Thymus (tissue), 11 donors: Measurements from ENCODE around the gene LRRC17. TPM values are rescaled to one million over a fixed set of nuclear protein-coding genes. Genes with fewer than 3 reads are reported as not detected.

Source experiments
- DNase-seq, 9 donors: peaks; one replicate each; pipeline ENCODE4 v3.0.0-alpha.2; 2013; ENCODE audit warnings: low spot score in 9 of 9, low read depth in 6 of 9, missing footprints in 1 of 9
- H3K27ac ChIP-seq, 2 donors: one replicate each; pipeline ENCODE4 v1.5.1; 2013; ENCODE audit warnings: control low read depth in 1 of 2, low read depth in 1 of 2, low read length in 1 of 2, mild to moderate bottlenecking in 1 of 2, moderate library complexity in 1 of 2
- H3K27me3 ChIP-seq, 2 donors: one replicate each; pipeline ENCODE4 v1.5.1; 2013; ENCODE audit warnings: low read length in 1 of 2; ENCODE audit not compliant: control insufficient read depth in 2 of 2, insufficient read depth in 1 of 2
- H3K36me3 ChIP-seq, 2 donors: one replicate each; pipeline ENCODE4 v1.5.1; 2013; ENCODE audit warnings: low read length in 1 of 2, mild to moderate bottlenecking in 1 of 2, moderate library complexity in 1 of 2; ENCODE audit not compliant: control insufficient read depth in 2 of 2, insufficient read depth in 2 of 2
- H3K4me1 ChIP-seq, 2 donors: one replicate each; pipeline ENCODE4 v1.5.1; 2013; ENCODE audit warnings: low read length in 2 of 2; ENCODE audit not compliant: control insufficient read depth in 2 of 2, insufficient read depth in 2 of 2
- H3K4me3 ChIP-seq, 2 donors: one replicate each; pipeline ENCODE4 v1.5.1; 2013; ENCODE audit warnings: low read length in 2 of 2, control low read depth in 1 of 2, mild to moderate bottlenecking in 1 of 2
- H3K9me3 ChIP-seq, 2 donors: one replicate each; pipeline ENCODE4 v1.5.1; 2013; ENCODE audit warnings: low read length in 1 of 2, mild to moderate bottlenecking in 1 of 2; ENCODE audit not compliant: control insufficient read depth in 2 of 2, insufficient read depth in 1 of 2
- WGBS: extraction: QIAGEN DNeasy Blood & Tissue Kit; methylation state at CpG from one replicate; pipeline ENCODE4 v1.1.7; 2013; 5-methylcytosine and 5-hydroxymethylcytosine counted together
- polyA plus RNA-seq: library from polyadenylated mRNA; stranded (reverse); fragments of 200-250 nt; gene quantifications from one replicate; pipeline ENCODE4 v1.2.3, GENCODE V29; 2013
- total RNA-seq: library from RNA; stranded (reverse); fragments of 120-200 nt; gene quantifications from one replicate; pipeline ENCODE4 v1.2.4, GENCODE V29; 2013
- donor health status: healthy.

LRRC17 gene
- total and polyA plus RNA-seq, 2 donors = 2.6 to 27.8 TPM

DNA sequence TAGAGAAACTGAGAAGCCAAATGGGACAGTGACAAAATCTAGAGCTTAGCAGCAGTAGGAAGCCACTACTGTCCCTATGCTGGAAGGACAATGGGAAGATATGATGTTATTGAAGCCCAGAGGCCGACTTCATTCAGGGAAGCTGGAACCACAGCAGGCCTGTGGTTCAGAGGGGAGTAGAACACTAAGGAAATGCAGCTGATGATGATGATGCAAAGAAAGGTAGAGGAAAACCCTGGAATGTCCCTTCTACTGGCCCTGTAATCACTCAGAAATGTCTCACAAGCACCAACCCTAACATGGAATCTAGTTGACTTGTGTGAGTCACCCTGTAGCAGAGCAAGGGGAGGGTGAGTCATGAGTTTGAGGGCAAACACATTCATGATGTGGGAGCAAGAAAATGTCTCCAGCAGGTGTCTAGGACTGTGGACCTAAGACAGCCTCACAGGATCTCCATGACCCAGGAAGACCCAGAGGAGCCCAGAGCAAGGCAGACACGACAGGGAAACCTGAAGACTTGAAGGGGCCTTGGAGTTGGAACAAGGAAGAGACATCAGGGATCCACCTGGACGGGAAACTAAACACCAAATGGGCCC lies 37.0 kb upstream of the LRRC17 start:
- no peaks in the 10 kb centered on the region for H3K9me3 ChIP-seq
- H3K36me3 ChIP-seq = peaks cover 0 to 3% of the 10 kb centered on the region in 2 donors
- H3K4me1 ChIP-seq = no peaks in the 10 kb centered on the region
- H3K27me3 ChIP-seq = no peaks in the 10 kb centered on the region
- no peak for DNase-seq
- 98% methylated on average over 3 of the region's 3 CpGs for WGBS
- H3K4me3 ChIP-seq = no peak overlapping the region
- H3K27ac ChIP-seq = no peak overlapping the region

- H3K36me3 ChIP-seq = no peaks in the 10 kb centered on the region
- no peaks in the 10 kb centered on the region for H3K9me3 ChIP-seq
- no peak overlapping the region for H3K27ac ChIP-seq
- no peak overlapping the region for H3K4me3 ChIP-seq
- 91% methylated on average over 6 of the region's 6 CpGs for WGBS
- H3K27me3 ChIP-seq = no peaks in the 10 kb centered on the region
- H3K4me1 ChIP-seq = no peaks in the 10 kb centered on the region
- no peak for DNase-seq
These were observed 29.5 kb upstream of the LRRC17 start for GRCh38 chr7:102883098-102883860.

DNA sequence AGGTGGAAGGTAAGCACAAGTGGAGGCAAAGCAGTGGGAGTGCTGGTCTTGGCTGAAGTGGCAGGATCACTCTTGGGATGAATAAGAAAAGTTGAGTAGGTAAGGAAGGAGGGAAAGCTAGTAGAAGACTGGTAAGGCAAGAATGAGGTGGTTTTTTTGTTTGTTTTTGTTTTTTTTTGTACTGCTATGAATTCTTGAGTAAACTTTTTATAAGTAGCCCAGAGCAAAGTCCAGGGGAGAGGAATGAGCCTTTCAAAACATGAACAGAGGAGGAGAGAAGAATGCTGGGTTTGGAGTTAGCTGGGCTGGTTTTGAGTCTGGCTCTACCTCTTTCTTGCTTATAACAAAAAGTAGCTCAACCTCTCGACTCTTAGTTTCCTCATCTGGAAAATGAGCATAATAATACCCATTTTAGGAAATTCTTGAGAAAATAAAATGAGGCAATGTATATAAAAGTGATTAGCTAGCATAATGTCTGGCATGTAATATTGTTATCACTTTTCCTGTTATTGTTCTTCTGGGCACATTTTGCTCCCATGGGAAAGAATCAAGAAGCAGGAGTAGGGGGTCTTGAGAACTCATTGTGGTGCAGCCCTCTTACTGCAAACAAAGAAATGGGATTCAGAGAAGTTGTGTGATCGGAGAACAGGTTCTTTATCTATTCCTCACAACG lies 24.1 kb upstream of the LRRC17 start:
- H3K4me1 ChIP-seq = no peaks in the 10 kb centered on the region
- no peaks in the 10 kb centered on the region for H3K9me3 ChIP-seq
- no peak overlapping the region for H3K4me3 ChIP-seq
- DNase-seq = no peak
- no peak overlapping the region for H3K27ac ChIP-seq
- WGBS = 95% methylated on average over 3 of the region's 3 CpGs
- no peaks in the 10 kb centered on the region for H3K36me3 ChIP-seq
- no peaks in the 10 kb centered on the region for H3K27me3 ChIP-seq

DNA sequence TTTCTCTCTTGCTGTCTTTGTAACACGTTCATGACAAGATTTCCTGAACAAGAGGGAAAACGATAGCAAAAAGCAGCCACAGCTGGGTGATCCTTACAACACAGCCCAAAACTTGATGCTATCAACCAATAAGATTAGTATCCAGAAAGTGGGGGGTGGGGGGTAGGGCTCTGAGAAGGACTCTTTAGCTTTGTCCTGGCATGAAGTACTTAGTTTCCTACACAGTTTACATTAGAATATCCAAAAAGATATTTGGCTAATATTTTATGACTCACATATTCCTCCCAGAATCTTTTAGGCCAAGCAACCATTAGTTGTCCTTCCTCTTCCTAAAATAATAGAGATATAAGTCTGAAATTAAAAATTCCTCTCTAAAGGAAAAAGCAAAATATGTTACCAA lies 22.9 kb upstream of the LRRC17 start:
- no peak for DNase-seq
- H3K27ac ChIP-seq = no peak overlapping the region
- no peaks in the 10 kb centered on the region for H3K36me3 ChIP-seq
- no peaks in the 10 kb centered on the region for H3K9me3 ChIP-seq
- H3K4me3 ChIP-seq = no peak overlapping the region
- 85% methylated on average over 2 of the region's 2 CpGs for WGBS
- H3K27me3 ChIP-seq = no peaks in the 10 kb centered on the region
- H3K4me1 ChIP-seq = no peaks in the 10 kb centered on the region

DNA sequence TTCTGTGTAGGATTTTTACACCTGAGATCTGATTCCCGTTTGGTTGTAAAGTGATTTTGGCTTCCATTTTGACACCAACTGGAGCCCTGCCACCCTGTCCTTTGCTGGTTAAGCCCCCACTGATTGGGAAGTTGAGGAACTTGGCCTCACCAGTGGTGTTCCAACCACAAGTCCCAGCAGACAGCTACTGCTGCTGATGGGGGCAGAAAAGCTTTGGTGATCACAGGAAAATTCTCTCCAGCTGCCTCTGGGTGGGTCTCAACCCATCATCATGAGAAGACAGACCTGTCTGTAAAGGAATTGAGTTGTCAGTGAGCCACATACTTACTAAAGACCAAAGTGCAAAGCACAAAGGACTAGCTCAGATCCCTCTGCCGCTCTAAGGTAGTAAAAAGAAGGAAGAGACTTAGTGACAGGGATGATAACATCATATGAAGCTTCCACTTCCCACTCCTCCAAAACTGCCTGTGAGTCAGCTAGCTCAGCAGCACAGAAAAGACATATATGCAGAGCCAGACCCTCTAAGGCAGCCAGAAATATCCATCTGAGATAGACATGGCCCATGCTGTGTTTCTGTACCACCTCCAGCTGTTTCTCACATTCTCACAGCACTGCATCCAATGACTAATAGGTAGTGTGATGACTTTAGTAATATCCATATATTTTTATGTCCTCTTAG lies 22.4 kb upstream of the LRRC17 start:
- Histone ChIP-seq H3K27me3 (no peaks in the 10 kb centered on the region), H3K4me1 (no peaks in the 10 kb centered on the region), H3K27ac (no peak overlapping the region), H3K36me3 (no peaks in the 10 kb centered on the region), H3K4me3 (no peak overlapping the region), H3K9me3 (no peaks in the 10 kb centered on the region)
- WGBS = 80% methylated on average over 2 of the region's 2 CpGs
- no peak for DNase-seq

GRCh38 chr7:102890971-102891692 lies 21.7 kb upstream of the LRRC17 start:
- no peaks in the 10 kb centered on the region for H3K36me3 ChIP-seq
- H3K9me3 ChIP-seq = no peaks in the 10 kb centered on the region
- DNase-seq = no peak
- no peaks in the 10 kb centered on the region for H3K4me1 ChIP-seq
- H3K27ac ChIP-seq = no peak overlapping the region
- 95% methylated on average over 5 of the region's 5 CpGs for WGBS
- no peaks in the 10 kb centered on the region for H3K27me3 ChIP-seq
- no peak overlapping the region for H3K4me3 ChIP-seq

DNA sequence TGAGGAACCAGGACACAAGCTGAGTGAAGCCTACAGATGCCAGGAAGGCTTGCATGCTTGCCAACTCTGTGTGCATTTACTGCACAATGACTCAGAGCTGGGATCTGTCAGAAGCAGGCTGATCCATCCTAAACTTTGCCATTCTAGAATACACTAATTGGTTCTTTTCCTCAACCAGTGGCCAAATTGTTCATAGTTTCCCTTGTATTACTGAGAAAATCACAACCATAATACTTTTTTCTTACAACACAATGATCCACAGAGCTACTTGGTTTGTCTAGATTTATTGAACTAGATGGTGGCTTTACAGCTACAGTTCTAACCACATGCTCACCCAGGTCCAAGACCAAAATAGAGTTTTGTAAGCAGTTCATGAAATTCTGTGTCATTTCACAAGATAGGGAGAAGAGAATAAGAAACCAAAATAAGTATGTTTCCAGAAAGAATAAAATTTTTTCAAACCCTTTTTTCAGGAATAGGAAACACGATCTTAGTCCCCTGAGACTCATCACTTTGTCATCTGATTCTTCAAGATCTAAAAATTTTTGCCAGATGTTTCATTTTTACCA lies 21.0 kb upstream of the LRRC17 start:
- peak overlapping the region in 1 of 2 donors; percentile 10 for H3K27ac ChIP-seq
- DNase-seq = no peak
- no peaks in the 10 kb centered on the region for H3K36me3 ChIP-seq
- 93% methylated on average over 1 of the region's 1 CpG for WGBS
- no peak overlapping the region for H3K4me3 ChIP-seq
- no peaks in the 10 kb centered on the region for H3K27me3 ChIP-seq
- no peaks in the 10 kb centered on the region for H3K4me1 ChIP-seq
- H3K9me3 ChIP-seq = no peaks in the 10 kb centered on the region

GRCh38 chr7:102892631-102893278 lies 20.0 kb upstream of the LRRC17 start:
- DNase-seq = no peak
- H3K27me3 ChIP-seq = no peaks in the 10 kb centered on the region
- H3K27ac ChIP-seq = no peak overlapping the region
- no peaks in the 10 kb centered on the region for H3K36me3 ChIP-seq
- no peaks in the 10 kb centered on the region for H3K4me1 ChIP-seq
- no peak overlapping the region for H3K4me3 ChIP-seq
- H3K9me3 ChIP-seq = no peaks in the 10 kb centered on the region
- WGBS = 95% methylated on average over 1 of the region's 1 CpG
